GM12873 (cell line): ENCODE results near the gene PRKCE.
A peak's percentile ranks its signal among the peaks of the same experiment; 100 is the strongest.

Source experiments
- TF ChIP-seq, protein P1 (sequence below): IDR thresholded peaks from 2 replicates; pipeline ENCODE4 v1.5.1; 2012; ENCODE audit warnings: low read depth, mild to moderate bottlenecking, moderate library complexity, low read length, control low read depth; ENCODE audit not compliant: insufficient read depth; ENCODE audit errors: missing control alignments

The PRKCE gene

DNA sequence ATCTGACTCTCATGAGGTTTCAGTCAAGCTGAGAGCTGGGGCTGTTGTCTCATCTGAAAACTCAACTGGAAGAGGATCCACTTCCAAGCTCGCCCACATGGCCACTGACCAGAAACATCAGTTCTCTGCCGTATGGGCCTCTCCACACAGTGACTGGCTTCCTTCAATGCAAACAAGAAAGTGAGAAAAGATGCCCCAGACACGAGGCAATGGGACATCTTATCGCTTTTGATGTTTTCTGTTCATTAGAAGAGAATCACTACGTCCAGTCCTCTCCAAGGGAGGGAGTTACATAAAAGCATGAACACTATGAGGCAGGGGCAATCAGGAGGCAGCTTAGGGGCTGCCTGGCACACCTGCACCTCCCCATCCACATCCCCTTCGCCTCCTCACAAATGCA is 338.7 kb downstream of the PRKCE start:
- TF ChIP-seq, protein P1, sequence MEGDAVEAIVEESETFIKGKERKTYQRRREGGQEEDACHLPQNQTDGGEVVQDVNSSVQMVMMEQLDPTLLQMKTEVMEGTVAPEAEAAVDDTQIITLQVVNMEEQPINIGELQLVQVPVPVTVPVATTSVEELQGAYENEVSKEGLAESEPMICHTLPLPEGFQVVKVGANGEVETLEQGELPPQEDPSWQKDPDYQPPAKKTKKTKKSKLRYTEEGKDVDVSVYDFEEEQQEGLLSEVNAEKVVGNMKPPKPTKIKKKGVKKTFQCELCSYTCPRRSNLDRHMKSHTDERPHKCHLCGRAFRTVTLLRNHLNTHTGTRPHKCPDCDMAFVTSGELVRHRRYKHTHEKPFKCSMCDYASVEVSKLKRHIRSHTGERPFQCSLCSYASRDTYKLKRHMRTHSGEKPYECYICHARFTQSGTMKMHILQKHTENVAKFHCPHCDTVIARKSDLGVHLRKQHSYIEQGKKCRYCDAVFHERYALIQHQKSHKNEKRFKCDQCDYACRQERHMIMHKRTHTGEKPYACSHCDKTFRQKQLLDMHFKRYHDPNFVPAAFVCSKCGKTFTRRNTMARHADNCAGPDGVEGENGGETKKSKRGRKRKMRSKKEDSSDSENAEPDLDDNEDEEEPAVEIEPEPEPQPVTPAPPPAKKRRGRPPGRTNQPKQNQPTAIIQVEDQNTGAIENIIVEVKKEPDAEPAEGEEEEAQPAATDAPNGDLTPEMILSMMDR: no peak

DNA sequence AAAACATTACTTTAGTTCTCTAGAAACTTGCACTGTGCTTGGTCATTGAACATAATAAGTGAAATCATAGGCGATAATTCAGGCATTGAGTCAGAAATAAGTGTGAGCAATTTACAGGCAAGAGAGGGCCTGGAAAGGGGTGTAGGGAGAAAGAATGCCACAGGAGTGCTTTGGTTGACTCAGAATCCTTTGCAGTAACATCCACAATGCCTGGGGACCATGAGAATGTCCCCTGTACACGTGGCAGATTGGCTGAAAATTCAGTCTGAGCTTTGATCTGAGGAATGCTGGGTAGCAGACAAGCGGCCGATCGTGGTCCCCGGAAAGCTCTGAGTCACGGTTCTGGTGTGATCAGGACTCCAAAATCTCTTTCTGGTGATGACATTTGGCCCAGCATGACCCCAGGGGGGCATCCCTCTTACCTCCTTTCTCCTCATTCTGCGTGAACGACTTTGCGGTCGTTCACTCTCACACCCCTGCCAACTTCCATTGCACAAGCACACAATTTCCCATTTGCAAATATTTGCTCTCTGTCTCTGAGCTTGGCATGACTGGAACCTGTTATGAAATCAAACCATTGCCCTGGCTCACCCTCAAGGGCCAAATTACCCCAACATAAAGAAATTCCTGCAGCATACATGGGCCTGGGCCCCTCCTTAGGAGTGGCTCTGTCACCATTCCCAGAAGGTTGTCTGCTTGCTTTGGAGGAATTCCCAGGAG is 340.7 kb downstream of the PRKCE start:
- TF ChIP-seq, protein P1: no peak

DNA sequence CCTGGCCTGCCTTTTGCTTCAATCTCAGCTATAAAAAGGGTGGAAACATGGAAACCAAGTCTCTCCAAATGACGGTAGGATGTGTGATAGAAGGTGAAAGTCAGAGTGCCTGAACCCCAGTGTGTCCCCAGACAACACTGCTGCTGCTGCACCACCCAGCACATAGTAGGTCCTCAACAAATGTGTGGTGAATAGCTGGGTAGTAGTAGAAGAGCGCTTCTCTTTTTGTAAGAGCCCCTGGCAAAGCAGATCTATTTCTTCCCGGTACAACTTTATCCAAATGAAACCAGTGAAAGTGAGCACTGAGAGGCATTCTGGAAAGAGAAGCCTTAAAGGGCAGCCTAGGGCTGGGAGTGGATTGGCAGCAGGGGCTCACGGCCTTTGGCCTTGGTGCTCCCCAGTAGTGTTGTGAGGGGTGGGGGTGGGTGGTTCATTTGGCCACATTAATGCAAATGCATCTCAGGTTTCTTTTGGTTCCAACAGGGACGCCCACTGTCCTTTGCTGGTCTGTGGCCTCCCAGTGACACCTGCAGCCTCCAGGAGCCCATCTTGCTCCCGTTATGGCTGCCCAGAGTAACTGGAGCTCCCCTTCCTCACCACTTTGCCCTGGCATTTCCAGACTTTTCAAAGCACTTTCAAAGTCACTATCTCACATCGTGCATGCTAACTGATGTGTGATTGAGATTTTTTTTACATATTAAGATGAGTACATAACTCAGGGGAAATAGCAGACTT is 341.4 kb downstream of the PRKCE start:
- TF ChIP-seq, protein P1: no peak

DNA sequence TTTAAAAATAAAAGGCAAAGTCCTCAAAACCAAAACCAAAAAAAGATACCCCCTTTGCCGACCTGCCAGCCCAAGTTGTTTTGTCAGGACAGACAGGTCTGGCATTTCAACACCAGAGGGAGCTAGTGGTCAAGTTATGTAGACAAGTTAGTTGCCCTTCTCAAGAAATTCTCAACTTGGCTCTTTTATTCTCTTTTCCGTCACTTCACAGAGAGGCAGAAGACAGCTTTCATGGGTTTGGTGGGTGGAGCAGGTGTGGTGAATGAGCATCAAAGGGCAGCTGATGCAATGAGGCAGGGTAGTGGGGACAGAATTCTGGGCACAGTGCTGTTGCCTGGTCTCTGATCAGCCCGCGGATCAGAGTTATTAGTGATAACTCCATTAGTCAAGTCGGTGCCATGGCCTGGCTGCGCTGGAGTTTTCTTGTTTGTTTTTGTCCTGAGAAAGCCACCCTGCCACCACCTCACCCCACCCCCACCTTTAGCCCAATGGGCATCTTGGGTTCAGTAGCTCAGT is 342.1 kb downstream of the PRKCE start:
- TF ChIP-seq, protein P1: peak; percentile 81

DNA sequence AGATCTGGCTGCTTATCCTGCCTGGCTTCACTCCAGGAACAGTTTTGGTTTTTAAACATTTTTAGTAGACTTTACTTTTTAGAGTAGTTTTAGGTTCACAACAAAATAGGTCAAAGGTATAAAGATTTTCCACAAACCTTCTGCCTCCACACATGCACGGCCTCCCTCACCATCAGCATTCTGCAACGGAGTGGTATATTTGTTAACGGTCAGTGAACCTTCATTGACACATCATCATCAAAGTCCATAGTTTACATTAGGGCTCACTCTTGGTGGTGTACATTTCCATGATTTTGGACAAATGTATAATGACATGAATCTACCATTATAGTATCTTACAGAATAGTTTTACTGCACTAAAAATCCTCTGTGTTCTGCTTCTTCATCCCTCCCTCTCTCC is 342.6 kb downstream of the PRKCE start:
- TF ChIP-seq, protein P1: no peak

DNA sequence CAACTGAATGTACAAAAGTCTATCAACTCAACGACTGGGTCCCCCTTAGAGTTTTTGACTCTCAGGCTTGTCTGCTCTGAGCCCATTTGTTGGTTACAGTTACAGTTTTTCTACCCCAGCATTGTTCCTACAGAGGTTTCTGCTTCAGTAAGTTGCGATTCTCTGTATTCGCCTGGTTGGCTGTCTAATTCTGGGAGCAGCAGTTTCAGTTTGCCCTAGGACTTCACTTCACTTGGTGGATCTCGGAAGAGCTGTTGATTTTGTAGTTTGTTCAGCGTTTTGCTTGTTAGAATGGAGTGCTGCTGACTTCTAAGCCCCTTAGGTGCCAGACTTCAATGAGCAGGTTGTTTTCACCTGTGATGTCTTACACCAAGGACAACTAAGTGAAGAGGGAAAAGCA is 349.2 kb downstream of the PRKCE start:
- TF ChIP-seq, protein P1: no peak

DNA sequence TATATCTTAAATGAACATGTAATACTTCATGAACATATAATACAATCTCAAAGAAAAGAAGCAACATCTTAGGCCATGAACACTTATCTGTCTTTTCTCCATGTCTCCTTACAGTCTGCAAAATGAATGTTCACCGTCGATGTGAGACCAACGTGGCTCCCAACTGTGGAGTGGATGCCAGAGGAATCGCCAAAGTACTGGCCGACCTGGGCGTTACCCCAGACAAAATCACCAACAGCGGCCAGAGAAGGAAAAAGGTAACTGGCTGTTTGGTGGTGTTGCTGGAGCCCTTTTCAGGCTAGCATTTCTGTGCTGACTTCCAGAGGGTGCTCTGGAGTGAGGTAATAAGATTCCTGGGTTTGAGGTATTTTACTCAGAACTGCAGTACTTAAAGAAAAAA is 349.8 kb downstream of the PRKCE start:
- TF ChIP-seq, protein P1: no peak
